ENCODE measurements around the gene RHBDF1.

DNA sequence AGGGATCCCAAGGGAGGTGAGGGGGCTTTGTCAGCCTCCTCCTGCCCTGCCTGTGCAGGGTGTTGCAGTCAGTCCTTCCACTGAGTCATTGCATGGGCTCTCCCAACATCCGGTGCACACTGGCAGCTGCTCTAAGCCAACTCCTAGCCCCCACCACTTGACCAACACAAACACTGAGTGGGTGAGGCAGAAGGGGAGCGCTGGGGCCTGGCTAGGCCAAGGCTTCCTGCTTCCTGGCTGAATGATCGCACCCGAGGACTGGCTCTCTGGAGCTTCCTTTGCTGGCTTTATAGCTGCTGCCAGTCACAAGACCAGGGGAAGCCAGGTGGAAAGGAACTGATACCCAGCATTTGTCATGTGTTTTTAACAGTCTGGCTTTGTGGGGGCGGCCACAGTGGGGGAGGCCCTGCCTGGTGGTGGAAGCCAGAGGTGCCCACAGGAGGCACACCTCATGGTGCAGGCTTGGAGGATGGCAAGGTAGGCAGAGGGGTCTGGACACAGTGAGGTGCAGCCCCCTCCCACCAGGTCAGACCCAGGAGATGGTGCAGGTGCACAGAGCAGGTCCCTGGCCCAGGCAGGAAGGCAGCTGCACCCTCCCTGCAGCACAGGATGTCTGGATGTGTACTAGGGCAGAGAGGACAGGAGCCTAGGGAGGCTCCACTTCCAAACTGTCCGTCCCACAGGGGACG lies 12.4 kb upstream of the RHBDF1 start:
- TF ChIP-seq, protein P1, sequence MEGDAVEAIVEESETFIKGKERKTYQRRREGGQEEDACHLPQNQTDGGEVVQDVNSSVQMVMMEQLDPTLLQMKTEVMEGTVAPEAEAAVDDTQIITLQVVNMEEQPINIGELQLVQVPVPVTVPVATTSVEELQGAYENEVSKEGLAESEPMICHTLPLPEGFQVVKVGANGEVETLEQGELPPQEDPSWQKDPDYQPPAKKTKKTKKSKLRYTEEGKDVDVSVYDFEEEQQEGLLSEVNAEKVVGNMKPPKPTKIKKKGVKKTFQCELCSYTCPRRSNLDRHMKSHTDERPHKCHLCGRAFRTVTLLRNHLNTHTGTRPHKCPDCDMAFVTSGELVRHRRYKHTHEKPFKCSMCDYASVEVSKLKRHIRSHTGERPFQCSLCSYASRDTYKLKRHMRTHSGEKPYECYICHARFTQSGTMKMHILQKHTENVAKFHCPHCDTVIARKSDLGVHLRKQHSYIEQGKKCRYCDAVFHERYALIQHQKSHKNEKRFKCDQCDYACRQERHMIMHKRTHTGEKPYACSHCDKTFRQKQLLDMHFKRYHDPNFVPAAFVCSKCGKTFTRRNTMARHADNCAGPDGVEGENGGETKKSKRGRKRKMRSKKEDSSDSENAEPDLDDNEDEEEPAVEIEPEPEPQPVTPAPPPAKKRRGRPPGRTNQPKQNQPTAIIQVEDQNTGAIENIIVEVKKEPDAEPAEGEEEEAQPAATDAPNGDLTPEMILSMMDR (IDR thresholded peaks at IDR 0.05; ENCODE audit: poor library complexity) = no peak
- TF ChIP-seq EZH2 (IDR thresholded peaks at IDR 0.05; ENCODE audit: borderline replicate concordance) = no peak
- no peak for TF ChIP-seq EZH2phosphoT487 (IDR thresholded peaks at IDR 0.05; ENCODE audit: low read depth, severe bottlenecking, unreplicated experiment)

Measured in hepatocyte (in vitro differentiated cells).